Superior temporal gyrus (tissue), 1 donor: ENCODE data around the gene TTBK1.

Experiments
- DNase-seq: peaks from one replicate; pipeline ENCODE4 v3.0.0-alpha.2; 2016; ENCODE audit errors: extremely low spot score

TTBK1 gene

DNA sequence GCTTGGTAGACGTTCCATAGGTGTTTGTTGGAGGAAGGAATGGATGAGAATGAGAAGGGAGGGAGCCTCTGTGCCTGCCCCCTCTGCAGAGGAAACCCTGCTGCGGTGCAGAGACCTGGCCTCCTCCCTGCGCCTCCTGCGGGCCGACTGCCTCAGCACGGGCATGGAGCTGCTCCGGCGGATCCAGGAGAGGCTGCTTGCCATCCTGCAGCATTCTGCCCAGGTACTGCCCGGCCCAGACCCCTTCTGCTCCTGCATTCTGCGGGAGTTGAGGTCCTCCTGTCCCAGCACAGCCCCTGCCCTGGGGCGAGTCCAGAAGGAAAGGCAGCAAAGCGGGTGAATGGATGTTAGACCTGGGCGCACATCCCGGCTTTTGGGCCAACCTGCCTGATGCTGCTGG lies 20.1 kb upstream of the TTBK1 start:
- DNase-seq, result no peak

DNA sequence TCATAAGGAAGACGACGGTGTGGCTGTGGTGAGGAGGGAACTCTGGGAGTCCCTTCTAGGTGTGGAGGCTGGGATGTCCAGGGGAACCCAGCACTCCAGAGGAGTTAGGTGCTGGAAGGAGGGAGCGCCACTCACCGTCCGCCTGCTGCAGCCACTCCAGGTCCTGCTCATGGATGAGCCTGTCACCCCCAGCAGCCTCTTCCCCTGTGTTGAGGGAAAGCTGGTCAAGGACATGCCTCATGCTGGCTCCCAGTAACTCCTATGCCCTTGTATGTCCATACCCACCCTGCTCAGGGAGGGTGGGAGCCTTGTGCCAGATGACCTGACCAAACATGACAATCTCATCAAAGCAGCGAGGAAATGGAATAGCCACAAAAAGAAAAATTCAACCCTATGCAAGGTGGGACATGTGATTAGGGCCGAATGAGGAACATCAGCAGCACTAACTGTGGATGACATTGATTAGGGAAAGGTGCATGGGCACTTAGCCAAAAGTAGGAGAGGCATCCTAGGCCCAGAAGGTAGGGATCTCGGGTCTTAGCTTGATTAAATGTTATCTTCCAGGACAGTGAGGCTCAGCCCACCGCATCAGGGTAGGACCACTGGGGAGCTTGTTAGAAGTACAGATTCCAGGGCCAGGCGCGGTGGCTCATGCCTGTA lies 17.0 kb upstream of the TTBK1 start:
- DNase-seq, result no peak

GRCh38 chr6:43228951-43229802 lies 14.1 kb upstream of the TTBK1 start, which contains the start of gene DNPH1:
TSS of gene DNPH1 (minus strand) at chr6:43229481. CDS start at chr6:43229456, 25 bp downstream.
- DNase-seq, result peak; percentile 81

- no peak for DNase-seq
Observed at GRCh38 chr6:43229803-43230620, 13.3 kb upstream of the TTBK1 start.

GRCh38 chr6:43231053-43231452 lies 12.2 kb upstream of the TTBK1 start:
- no peak for DNase-seq

DNA sequence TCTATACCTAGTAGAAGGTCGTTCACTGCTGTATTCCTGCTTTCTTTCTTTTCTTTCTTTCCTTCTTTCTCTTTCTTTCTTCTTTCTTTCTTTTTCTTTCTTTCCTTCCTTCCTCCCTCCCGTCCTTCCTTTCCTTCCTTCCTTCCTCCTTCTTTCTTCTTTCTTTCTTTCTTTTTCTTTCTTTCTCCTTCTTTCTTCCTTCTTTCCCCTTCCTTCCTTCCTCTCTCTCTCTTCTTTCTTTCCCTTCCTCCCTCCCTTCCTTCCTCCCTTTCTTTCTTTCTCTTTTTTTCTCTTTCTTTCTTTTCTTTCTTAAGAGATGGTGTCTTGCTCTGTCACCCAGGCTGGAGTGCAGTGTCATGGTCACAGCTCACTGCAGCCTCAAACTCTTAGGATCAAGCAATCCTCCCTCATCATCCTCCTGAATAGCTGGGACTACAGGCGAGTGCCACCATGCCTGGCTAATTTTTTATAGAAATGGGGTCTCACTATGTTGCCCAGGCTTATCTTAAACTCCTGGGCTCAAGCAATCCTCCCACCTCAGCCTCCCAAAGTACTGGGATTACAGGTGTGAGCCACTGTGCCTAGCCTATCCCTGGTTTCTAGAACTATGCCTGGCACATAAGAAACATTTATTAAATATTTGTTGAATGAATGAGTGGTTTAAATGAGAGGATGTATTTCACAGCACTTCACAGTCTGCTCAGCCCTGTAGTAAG lies 11.4 kb upstream of the TTBK1 start:
- no peak for DNase-seq

GRCh38 chr6:43235841-43236240 lies 7.4 kb upstream of the TTBK1 start:
- no peak for DNase-seq

DNA sequence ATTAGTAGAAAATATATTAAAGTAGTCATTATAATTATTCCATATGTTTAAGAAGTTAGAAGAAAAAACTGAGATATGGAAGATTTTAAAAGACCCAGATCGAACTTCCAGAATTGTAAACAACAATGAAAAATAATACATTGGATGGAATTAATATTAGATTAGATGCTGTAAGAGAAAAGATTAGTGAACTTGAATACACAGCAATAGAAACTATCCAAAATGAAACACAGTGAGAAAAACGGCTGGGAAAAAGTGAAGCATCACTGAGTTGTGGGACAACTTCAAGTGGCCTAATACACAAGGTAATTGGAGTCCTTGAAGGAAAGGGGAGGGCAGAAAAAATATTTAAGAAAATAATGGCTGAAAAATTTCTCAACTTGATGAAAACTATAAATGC lies 4.2 kb upstream of the TTBK1 start:
- DNase-seq, result no peak

DNA sequence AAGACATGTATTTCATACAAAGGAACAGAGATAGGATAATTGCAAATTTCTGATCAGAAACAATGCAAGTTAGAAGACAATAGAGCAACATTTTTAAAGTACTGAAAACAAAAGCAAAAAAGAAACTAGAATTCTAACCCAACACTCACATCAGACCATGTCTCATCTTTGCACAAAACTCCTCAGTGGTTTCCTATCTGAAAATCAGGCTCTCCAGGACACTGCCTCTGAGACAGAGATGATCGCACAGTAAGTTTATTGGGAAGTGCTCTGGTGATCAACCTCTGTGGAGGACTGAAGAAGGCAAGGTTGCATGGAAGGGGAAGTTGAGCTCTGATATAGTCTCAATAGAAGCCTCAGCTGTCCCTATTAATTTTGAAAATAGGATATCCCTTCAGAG lies 2.3 kb upstream of the TTBK1 start:
- no peak for DNase-seq

DNA sequence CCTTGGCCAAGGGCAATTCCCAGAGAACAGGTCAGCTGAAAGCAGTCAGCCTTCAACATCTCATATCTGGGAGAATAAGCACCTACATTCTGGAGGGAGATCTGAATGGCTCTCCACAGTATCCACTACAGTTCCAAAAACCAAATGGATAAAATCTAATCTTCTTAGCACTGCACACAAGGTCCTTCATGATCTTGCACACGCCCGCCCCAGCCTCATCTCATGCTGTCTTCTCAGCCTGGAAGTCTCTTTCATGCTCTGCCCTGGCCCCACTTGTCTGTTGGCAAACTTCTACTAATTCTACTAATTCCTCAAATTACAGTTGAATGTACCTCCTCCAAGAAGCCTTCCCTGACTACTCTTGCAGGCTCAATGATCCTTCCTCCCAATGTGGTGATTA lies 1.8 kb upstream of the TTBK1 start:
- DNase-seq, result no peak

- DNase-seq, result no peak
Observed at GRCh38 chr6:43243664-43244321, 512 bp downstream of the TTBK1 start.

DNA sequence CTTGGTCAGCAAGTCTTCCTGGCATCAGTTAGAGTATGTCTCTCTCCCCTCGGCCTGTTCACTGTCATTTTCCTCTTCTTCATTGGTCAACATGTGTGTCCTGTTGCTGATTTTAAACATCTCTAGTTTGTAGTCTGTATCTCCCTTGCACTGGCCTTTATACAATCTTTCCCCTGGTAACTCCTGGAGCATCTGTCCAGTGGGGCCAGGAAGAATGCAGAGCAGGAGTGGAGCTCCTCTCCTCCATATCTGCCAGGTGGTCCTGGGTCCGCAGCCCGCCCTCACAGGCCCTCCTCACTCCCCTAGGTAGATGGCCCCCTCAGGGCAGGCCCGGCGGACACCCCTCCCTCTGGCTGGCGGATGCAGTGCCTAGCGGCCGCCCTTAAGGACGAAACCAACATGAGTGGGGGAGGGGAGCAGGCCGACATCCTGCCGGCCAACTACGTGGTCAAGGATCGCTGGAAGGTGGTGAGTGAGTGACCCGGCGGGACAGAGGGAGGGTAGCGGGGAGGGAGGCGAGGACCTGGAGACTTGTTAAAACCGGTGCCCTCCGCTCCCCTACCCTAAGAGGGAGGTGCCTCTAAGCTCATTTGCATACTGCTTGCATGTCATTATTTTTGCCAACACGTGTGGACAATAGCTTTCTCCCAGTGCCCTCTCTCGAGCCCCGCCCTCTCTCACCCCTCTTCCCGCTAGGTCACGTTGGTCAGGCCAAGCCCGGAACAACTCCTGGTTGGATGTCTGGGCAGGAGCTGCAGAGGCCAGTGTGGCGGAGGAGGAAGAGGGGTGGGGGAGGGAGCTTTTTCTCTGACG lies 3.2 kb downstream of the TTBK1 start:
- DNase-seq, result peak; percentile 77

DNA sequence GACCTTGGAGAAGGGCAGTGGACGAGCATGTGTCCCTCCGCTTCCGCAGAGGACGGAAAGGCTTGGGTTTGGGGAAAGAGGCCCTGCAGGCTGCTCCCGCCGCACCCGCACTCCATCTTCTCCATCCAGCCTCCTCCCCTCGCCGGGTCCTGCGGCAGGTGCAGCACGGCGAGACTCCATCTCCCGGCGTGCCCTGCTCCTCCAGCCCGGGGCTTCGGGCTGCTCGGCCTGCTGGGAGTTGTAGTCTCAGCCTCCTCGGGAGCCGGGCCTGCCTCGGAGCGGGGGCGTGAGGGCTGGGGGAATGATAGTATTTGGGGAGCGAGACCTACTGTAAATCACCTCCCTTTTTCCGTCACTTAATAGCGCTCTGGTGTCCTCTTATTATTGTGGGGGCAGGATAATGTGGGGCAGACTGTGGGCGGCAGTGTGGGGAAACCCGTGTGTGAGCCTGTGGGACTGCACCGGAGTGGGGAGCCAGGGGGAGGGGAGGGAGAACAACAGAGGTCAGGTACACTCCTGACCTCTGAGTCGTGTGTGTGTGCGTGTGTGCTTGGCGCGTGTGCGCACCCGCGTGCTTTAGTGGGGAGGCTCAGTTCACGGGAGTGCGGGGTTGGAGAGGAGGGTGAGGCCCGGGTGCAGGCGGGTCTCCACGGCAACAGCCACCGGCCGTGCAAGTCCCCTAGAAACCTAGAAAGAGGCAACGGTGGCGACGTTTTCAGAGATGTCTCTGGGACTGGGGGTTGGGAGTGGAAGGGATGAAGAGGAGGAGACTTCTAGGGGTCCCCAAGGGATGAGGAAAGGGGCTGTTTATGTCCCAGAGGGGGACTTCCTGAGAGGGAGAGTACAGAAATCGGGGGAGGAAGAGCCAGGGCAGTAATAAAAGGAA lies 4.1 kb downstream of the TTBK1 start:
- DNase-seq, result peak; percentile 82

- DNase-seq, result no peak
Observed at GRCh38 chr6:43248101-43248500, 4.8 kb downstream of the TTBK1 start.

DNA sequence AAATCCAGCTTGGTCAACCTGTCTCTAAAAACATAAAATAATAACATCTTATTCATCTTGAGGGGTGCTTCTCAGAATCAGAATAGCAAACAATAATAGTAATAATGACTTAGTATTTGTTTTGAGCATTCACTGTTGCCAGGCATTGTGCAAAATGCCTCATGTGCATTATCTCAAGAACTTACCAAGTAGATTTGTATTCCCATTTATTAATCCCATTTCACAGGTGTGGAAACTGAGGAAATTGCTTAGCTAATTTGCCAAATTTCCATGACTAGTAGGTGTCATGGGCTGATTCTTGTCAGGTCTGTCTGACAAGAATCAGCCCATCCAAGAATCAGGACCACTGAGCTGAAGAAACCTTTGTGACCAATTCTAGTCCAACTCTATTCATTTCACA lies 5.5 kb downstream of the TTBK1 start:
- no peak for DNase-seq

GRCh38 chr6:43250992-43251373 lies 7.7 kb downstream of the TTBK1 start:
- no peak for DNase-seq

- DNase-seq, result no peak
Observed at GRCh38 chr6:43253401-43253800, 10.1 kb downstream of the TTBK1 start.

DNA sequence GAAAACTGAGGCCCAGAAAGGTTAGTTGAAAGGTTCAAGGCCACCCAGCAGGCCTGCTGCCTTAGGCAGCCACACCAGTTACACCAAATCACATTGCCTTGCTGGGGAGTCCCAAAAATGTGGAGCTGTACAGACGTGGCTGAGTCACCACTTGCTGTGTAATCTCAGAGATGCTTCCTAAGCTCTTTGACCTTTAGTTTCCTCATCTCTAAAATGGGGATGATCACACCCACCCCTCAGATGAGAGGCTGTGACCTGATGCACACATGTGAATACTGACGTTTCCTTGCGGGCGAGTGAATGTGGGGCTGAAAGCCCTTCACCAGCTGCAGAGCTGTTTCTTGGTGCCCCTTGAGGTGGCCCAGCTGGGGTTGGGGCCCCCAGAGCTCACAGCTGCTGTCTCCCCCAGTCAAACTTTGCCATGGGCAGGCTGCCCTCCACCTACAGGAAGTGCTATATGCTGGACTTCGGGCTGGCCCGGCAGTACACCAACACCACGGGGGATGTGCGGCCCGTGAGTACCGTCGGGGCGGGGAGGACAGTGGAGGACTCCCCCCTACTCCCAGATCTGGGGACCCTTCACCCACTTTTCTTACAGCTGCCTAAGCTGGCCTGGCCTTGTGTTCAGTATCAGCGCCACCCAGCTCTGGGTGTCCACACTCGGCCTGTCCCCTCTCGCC lies 11.0 kb downstream of the TTBK1 start:
- no peak for DNase-seq

DNA sequence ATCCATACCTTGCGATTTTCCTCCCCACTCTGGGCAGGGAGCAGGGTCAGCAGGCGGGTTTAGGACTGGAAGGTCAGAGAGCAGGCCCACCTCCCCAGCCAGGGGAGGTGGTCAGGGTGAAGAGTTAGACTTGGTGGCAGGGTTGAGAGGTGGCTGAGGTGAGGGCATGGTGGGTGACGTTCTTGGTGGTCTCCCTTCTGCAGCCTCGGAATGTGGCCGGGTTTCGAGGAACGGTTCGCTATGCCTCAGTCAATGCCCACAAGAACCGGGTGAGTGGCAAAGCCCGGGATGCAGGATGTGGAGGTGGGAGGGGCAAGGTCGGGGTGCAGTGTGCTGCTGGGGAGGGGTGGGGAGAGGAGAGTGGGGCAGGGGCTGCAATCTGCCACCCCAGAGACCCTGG lies 11.6 kb downstream of the TTBK1 start:
- DNase-seq, result no peak
